Measurements from ENCODE around the gene LIMA1. TPM values are rescaled to one million over a fixed set of nuclear protein-coding genes. Genes with fewer than 3 reads are reported as not detected.
A peak's percentile ranks its signal among the peaks of the same experiment; 100 is the strongest.

The LIMA1 gene
- total RNA-seq, 3 donors from 2014 or later (not counting 1 experiment from before 2014, with no cell fraction given): 12.0 to 16.2 (median 13.7) TPM

DNA sequence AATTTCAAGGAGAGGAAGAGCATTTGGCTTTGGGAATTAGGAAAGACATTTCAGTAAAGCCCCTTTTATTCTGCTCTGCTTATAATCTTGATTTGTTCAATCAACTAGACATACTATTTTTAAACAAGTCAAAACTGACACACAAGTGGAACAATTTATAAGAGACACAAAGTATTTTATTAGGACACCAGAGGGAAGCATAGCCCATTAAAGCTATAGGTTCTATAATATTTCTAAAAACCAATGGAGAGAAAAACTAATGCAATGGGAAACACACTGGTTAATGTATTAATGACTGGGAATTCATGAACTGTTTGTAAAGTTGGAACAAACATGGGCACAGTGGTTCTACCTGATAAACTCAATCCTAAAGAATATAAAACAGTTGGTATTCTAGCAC, 100.9 kb downstream of the LIMA1 start:
- intact Hi-C loops (cut with micrococcal nuclease): no loop called here
- Histone ChIP-seq H3K27me3 (ENCODE audit: control insufficient read depth, insufficient read depth, low read length) (no peaks in the 10 kb centered on the region), H3K27ac (ENCODE audit: low read length) (no peak overlapping the region), H3K9me3 (ENCODE audit: control insufficient read depth, insufficient read depth, low read length) (no peaks in the 10 kb centered on the region), H3K4me3 (ENCODE audit: low read length) (no peak overlapping the region), H3K4me1 (ENCODE audit: control insufficient read depth, insufficient read depth, low read length) (no peaks in the 10 kb centered on the region), H3K36me3 (ENCODE audit: control insufficient read depth, insufficient read depth, low read length) (peaks cover 16% of the 10 kb centered on the region)
- H3K36me3 Mint-ChIP-seq: peaks cover 13% of the 10 kb centered on the region
- no peak overlapping the region for H3K27ac Mint-ChIP-seq
- no peak for DNase-seq
- no peaks in the 10 kb centered on the region for H3K27me3 Mint-ChIP-seq (ENCODE audit: low read depth in 2 of 2)
- no peaks in the 10 kb centered on the region for H3K9me3 Mint-ChIP-seq
- no peaks in the 10 kb centered on the region for H3K4me1 Mint-ChIP-seq
- TF ChIP-seq, protein P1, sequence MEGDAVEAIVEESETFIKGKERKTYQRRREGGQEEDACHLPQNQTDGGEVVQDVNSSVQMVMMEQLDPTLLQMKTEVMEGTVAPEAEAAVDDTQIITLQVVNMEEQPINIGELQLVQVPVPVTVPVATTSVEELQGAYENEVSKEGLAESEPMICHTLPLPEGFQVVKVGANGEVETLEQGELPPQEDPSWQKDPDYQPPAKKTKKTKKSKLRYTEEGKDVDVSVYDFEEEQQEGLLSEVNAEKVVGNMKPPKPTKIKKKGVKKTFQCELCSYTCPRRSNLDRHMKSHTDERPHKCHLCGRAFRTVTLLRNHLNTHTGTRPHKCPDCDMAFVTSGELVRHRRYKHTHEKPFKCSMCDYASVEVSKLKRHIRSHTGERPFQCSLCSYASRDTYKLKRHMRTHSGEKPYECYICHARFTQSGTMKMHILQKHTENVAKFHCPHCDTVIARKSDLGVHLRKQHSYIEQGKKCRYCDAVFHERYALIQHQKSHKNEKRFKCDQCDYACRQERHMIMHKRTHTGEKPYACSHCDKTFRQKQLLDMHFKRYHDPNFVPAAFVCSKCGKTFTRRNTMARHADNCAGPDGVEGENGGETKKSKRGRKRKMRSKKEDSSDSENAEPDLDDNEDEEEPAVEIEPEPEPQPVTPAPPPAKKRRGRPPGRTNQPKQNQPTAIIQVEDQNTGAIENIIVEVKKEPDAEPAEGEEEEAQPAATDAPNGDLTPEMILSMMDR (IDR thresholded peaks at IDR 0.05): no peak
- H3K4me3 Mint-ChIP-seq: no peak overlapping the region
- ATAC-seq: no peak

DNA sequence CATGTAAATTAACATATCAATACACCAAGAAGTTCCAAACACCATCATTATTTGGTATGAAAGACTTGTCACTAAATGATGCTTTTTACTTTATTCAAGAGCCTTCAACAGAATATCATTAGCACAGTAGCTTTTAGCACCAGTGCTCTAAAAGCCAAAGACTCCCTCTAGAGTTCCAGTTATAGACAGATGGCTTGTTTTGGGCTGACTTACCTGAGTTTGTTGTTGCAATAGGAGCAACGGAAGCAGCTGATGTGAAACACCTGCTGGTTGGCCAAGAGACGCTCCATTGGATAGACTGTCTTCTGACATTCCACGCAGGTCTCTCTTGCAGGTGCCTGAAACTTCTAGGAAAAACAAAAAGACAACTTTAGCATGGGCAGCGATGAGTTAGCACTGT, 101.6 kb downstream of the LIMA1 start:
- Histone ChIP-seq H3K4me3 (ENCODE audit: low read length) (no peak overlapping the region), H3K9me3 (ENCODE audit: control insufficient read depth, insufficient read depth, low read length) (no peaks in the 10 kb centered on the region), H3K27me3 (ENCODE audit: control insufficient read depth, insufficient read depth, low read length) (no peaks in the 10 kb centered on the region), H3K27ac (ENCODE audit: low read length) (no peak overlapping the region), H3K4me1 (ENCODE audit: control insufficient read depth, insufficient read depth, low read length) (no peaks in the 10 kb centered on the region), H3K36me3 (ENCODE audit: control insufficient read depth, insufficient read depth, low read length) (peaks cover 21% of the 10 kb centered on the region)
- TF ChIP-seq, protein P1 (IDR thresholded peaks at IDR 0.05): no peak
- Mint-ChIP-seq H3K9me3 (no peaks in the 10 kb centered on the region), H3K27me3 (ENCODE audit: low read depth in 2 of 2) (no peaks in the 10 kb centered on the region), H3K27ac (no peak overlapping the region), H3K4me3 (no peak overlapping the region), H3K36me3 (peaks cover 19% of the 10 kb centered on the region), H3K4me1 (no peaks in the 10 kb centered on the region)
- DNase-seq: no peak
- WGBS (ENCODE audit: insufficient coverage): 99% methylated on average over 4 of the region's 4 CpGs
- ATAC-seq: no peak
- intact Hi-C loops (cut with micrococcal nuclease): no loop called here

DNA sequence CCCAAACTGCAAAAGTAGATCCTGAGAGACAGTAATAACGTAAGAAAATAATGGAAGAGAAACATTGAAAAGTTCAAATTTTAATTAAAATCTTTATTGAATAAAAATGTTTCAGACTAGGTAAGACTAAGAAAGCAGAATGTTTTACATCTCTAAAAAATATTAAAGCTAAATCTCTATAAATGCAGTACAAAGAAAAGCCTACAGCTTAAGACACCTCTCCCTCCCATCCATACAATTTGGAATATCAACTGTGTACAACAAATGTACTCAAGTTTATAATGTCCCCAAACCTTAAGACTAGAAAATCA, 107.6 kb downstream of the LIMA1 start:
- no peaks in the 10 kb centered on the region for H3K27me3 Mint-ChIP-seq (ENCODE audit: low read depth in 2 of 2)
- intact Hi-C loops (cut with micrococcal nuclease): loop anchor here (1.0 kb wide), 2 partner anchors 43 to 100 kb away; no protein-coding TSS in a partner anchor
- no CpG with 5 or more reads among the region's 1 CpG for WGBS (ENCODE audit: insufficient coverage)
- Histone ChIP-seq H3K9me3 (ENCODE audit: control insufficient read depth, insufficient read depth, low read length) (no peaks in the 10 kb centered on the region), H3K27me3 (ENCODE audit: control insufficient read depth, insufficient read depth, low read length) (no peaks in the 10 kb centered on the region), H3K27ac (ENCODE audit: low read length) (no peak overlapping the region), H3K36me3 (ENCODE audit: control insufficient read depth, insufficient read depth, low read length) (peaks cover 10% of the 10 kb centered on the region), H3K4me3 (ENCODE audit: low read length) (no peak overlapping the region), H3K4me1 (ENCODE audit: control insufficient read depth, insufficient read depth, low read length) (no peaks in the 10 kb centered on the region)
- DNase-seq (no peak), ATAC-seq (no peak)
- no peaks in the 10 kb centered on the region for H3K4me1 Mint-ChIP-seq
- TF ChIP-seq, protein P1 (IDR thresholded peaks at IDR 0.05): no peak
- H3K27ac Mint-ChIP-seq: no peak overlapping the region
- peaks cover 13% of the 10 kb centered on the region for H3K36me3 Mint-ChIP-seq
- no peaks in the 10 kb centered on the region for H3K9me3 Mint-ChIP-seq
- no peak overlapping the region for H3K4me3 Mint-ChIP-seq

DNA sequence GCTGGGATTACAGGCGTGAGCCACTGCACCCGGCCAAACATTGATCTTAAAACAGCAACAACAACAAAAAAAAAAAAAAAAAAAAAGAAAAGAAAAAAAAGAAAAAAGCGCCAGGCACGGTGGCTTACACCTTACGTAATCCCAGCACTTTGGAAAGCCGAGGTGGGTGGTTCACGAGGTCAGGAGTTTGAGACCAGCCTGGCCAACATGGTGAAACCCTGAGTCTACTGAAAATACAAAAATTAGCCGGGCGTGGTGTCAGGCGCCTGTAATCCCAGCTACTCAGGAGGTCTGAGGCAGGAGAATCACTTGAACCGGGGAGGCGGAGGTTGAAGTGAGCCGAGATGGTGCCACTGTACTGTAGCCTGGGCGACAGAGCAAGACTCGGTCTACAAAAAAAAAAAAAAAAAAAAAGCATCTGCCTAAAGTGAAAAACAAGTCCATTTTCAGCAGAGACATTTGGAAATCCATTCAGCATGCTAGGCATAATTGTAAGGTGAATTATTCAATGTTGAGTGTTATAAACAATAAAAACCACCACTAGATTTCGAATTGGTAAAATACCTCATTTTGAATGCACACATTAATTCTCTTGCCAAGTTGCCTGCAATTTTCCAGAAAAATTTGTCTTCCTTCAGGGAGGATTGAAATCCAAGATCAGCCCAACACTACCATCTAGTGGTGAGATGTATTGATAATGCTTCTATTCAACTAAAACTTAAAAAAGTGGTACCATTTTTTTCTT, 108.2 kb downstream of the LIMA1 start:
- Histone ChIP-seq H3K4me3 (ENCODE audit: low read length) (no peak overlapping the region), H3K9me3 (ENCODE audit: control insufficient read depth, insufficient read depth, low read length) (no peaks in the 10 kb centered on the region), H3K27me3 (ENCODE audit: control insufficient read depth, insufficient read depth, low read length) (no peaks in the 10 kb centered on the region), H3K36me3 (ENCODE audit: control insufficient read depth, insufficient read depth, low read length) (peaks cover 7% of the 10 kb centered on the region), H3K27ac (ENCODE audit: low read length) (no peak overlapping the region), H3K4me1 (ENCODE audit: control insufficient read depth, insufficient read depth, low read length) (no peaks in the 10 kb centered on the region)
- Mint-ChIP-seq H3K27me3 (ENCODE audit: low read depth in 2 of 2) (no peaks in the 10 kb centered on the region), H3K36me3 (peaks cover 13% of the 10 kb centered on the region), H3K4me1 (no peaks in the 10 kb centered on the region), H3K4me3 (no peak overlapping the region), H3K9me3 (no peaks in the 10 kb centered on the region), H3K27ac (no peak overlapping the region)
- intact Hi-C loops (cut with micrococcal nuclease): loop anchor here (1.0 kb wide), 2 partner anchors 43 to 100 kb away; no protein-coding TSS in a partner anchor
- peak in 1 of 2 donors; percentile 84 for DNase-seq
- TF ChIP-seq, protein P1 (IDR thresholded peaks at IDR 0.05): peak; percentile 80
- WGBS (ENCODE audit: insufficient coverage): 88% methylated on average over 13 of the region's 16 CpGs
- peak; percentile 53 to 64 (median 53) for ATAC-seq

Measured in natural killer cell (primary cell).